Endothelial cell of umbilical vein (primary cell): ENCODE data around the gene C17orf114.

Source experiments
- BruUV-seq: library from RNA; stranded (reverse); fragments of 400-500 nt; replicated peaks from 2 replicates; lab custom pipeline; 2021; lab: Mats Ljungman, UMichigan
- CTCF ChIA-PET: fragments of 300-600, 350-600 bp; sonication (Branson Sonifier 250); formaldehyde crosslinking; loops from one replicate; lab custom pipeline; 2021; ENCODE audit warnings: antibody characterized with exemption, inconsistent platforms; lab: Charles Lee
- POLR2A ChIA-PET: fragments of 300-600, 350-600 bp; sonication (Branson Sonifier 250); formaldehyde crosslinking; loops from one replicate; lab custom pipeline; 2021; ENCODE audit warnings: antibody characterized with exemption, inconsistent platforms; lab: Charles Lee
- DNase-seq: peaks from one replicate; pipeline ENCODE4 v3.0.0-alpha.2; 2011; ENCODE audit warnings: low read depth, low spot score
- FAIRE-seq: peaks from 2 replicates; lab custom pipeline; 2011; peaks lifted over from hg19 to GRCh38; lab: Jason Lieb, UNC
- H2AFZ ChIP-seq: 2 replicates; pipeline ENCODE4 v1.6.0; 2012; ENCODE audit warnings: low read depth, low read length, control low read depth, inconsistent platforms
- H3K27ac ChIP-seq: 2 replicates; pipeline ENCODE4 v1.5.1; 2011; ENCODE audit warnings: low read depth, mild to moderate bottlenecking, control low read depth, low read length, moderate library complexity; ENCODE audit not compliant: insufficient read depth
- H3K27me3 ChIP-seq, 2 experiments: 2 replicates each; pipeline versions ENCODE4 v1.6.0 to v1.6.1; 2011; ENCODE audit warnings: low read length in 2 of 2, mixed read lengths in 1 of 2; ENCODE audit not compliant: control insufficient read depth in 2 of 2, insufficient read depth in 2 of 2
- H3K36me3 ChIP-seq, 2 experiments: 2 replicates in 1 of 2; 3 replicates in 1 of 2; pipeline ENCODE4 v1.5.1; 2011; ENCODE audit warnings: low read length in 2 of 2, mild to moderate bottlenecking in 1 of 2, moderate library complexity in 1 of 2; ENCODE audit not compliant: control insufficient read depth in 2 of 2, insufficient read depth in 2 of 2; ENCODE audit errors: extremely low read depth in 1 of 2
- H3K4me1 ChIP-seq: 3 replicates; pipeline ENCODE4 v1.5.1; 2011; ENCODE audit warnings: mild to moderate bottlenecking, low read length; ENCODE audit not compliant: control insufficient read depth, insufficient read depth; ENCODE audit errors: extremely low read depth
- H3K4me2 ChIP-seq: 2 replicates; pipeline ENCODE4 v1.6.1; 2011; ENCODE audit warnings: low read length, control low read depth, mixed read lengths; ENCODE audit not compliant: insufficient read depth
- H3K4me3 ChIP-seq, 3 experiments: fragments of 200-600 bp in 1 of 3; sonication (generic), shearing (Covaris generic) in 1 of 3; replicated peaks in 1 of 3; 2 replicates each; pipeline ENCODE4 v1.5.1; 2011 to 2016; ENCODE audit warnings: control low read depth in 3 of 3, low read length in 3 of 3, mild to moderate bottlenecking in 2 of 3, inconsistent platforms in 1 of 3, low read depth in 1 of 3, moderate library complexity in 1 of 3; ENCODE audit not compliant: insufficient read depth in 1 of 3
- H3K79me2 ChIP-seq: 2 replicates; pipeline ENCODE4 v1.6.0; 2012; ENCODE audit warnings: low read length, inconsistent platforms; ENCODE audit not compliant: control insufficient read depth, insufficient read depth
- H3K9ac ChIP-seq: replicated peaks from 2 replicates; pipeline ENCODE3; 2011; ENCODE audit warnings: low read length, control low read depth; ENCODE audit not compliant: insufficient read depth; ENCODE audit errors: extremely low read depth
- H3K9me1 ChIP-seq: replicated peaks from 3 replicates; pipeline ENCODE4 v1.6.0; 2011; ENCODE audit warnings: mild to moderate bottlenecking, low read length; ENCODE audit not compliant: control insufficient read depth, insufficient read depth; ENCODE audit errors: extremely low read depth
- H3K9me3 ChIP-seq: replicated peaks from 2 replicates; pipeline ENCODE4 v1.5.1; 2012; ENCODE audit warnings: low read length, inconsistent platforms; ENCODE audit not compliant: control insufficient read depth, insufficient read depth
- H4K20me1 ChIP-seq: replicated peaks from 2 replicates; pipeline ENCODE3; 2011; ENCODE audit warnings: mild to moderate bottlenecking, low read length; ENCODE audit not compliant: control insufficient read depth, insufficient read depth; ENCODE audit errors: extremely low read depth
- CTCF ChIP-seq, 2 donors: IDR thresholded peaks; 1 replicate in 1 of 2; 2 replicates in 1 of 2; pipeline ENCODE4 v1.5.1; 2011; ENCODE audit warnings: low read length in 2 of 2, mild to moderate bottlenecking in 2 of 2, moderate library complexity in 2 of 2, control low read depth in 1 of 2, inconsistent platforms in 1 of 2, low read depth in 1 of 2; ENCODE audit not compliant: insufficient read depth in 1 of 2; ENCODE audit errors: extremely low read depth in 1 of 2
- EZH2 ChIP-seq: IDR thresholded peaks from 2 replicates; pipeline ENCODE4 v1.6.1; 2012; ENCODE audit warnings: borderline replicate concordance, low read depth, mild to moderate bottlenecking, moderate library complexity, low read length, inconsistent platforms; ENCODE audit not compliant: severe bottlenecking
- FOS ChIP-seq: IDR thresholded peaks from 2 replicates; pipeline ENCODE4 v1.6.1; 2011; ENCODE audit warnings: mild to moderate bottlenecking, low read length, moderate library complexity, borderline replicate concordance; ENCODE audit not compliant: insufficient read depth
- GATA2 ChIP-seq: IDR thresholded peaks from 2 replicates; pipeline ENCODE4 v1.7.0; 2011; ENCODE audit warnings: low read depth, mild to moderate bottlenecking, moderate library complexity, mixed read lengths, low read length; ENCODE audit not compliant: insufficient read length, insufficient read depth
- JUN ChIP-seq: IDR thresholded peaks from 2 replicates; pipeline ENCODE4 v1.6.1; 2011; ENCODE audit warnings: borderline replicate concordance, low read depth; ENCODE audit not compliant: insufficient read length, insufficient read depth
- MAX ChIP-seq: IDR thresholded peaks from 2 replicates; pipeline ENCODE4 v1.6.1; 2011; ENCODE audit not compliant: insufficient read depth, insufficient read length
- MYC ChIP-seq: IDR thresholded peaks from one replicate; pipeline ENCODE4 v1.6.1; 2011; ENCODE audit warnings: mild to moderate bottlenecking, low read depth, low read length
- POLR2A ChIP-seq: IDR thresholded peaks from 2 replicates; pipeline ENCODE4 v1.6.1; 2012; ENCODE audit warnings: low read depth, mild to moderate bottlenecking, control low read depth, low read length
- POLR2AphosphoS5 ChIP-seq: IDR thresholded peaks from 2 replicates; pipeline ENCODE4 v1.6.1; 2012; ENCODE audit warnings: low read depth, mild to moderate bottlenecking, control low read depth, low read length, moderate library complexity; ENCODE audit not compliant: insufficient read depth
- dilution Hi-C: fragments of 300-500 bp; cut with MboI; formaldehyde crosslinking; loops from one replicate; pipeline ENCODE4 v1.15.0; 2019; ENCODE audit warnings: low sequenced_read_pairs; ENCODE audit not compliant: extremely low pct_ligation_motif_present
- intact Hi-C: fragments of 100-400 bp; cut with micrococcal nuclease; formaldehyde crosslinking; loops from one replicate; pipeline ENCODE4 v1.10.0; 2022

C17orf114 gene

GRCh38 chr17:4788159-4788806 is 13.8 kb downstream of the C17orf114 start:
- BruUV-seq = no TSS peak
- FAIRE-seq (no peak), DNase-seq (no peak)
- Histone ChIP-seq H2AFZ (no peak overlapping the region), H3K27me3 (peaks cover 11 to 19% of the 10 kb centered on the region in 2 experiments), H3K9me1 (no peaks in the 10 kb centered on the region), H3K4me3 (no peak overlapping the region), H3K9ac (no peak overlapping the region), H3K4me1 (peaks cover 24% of the 10 kb centered on the region), H3K36me3 (no peaks in the 10 kb centered on the region), H3K79me2 (no peaks in the 10 kb centered on the region), H3K4me2 (no peak overlapping the region), H3K27ac (no peak overlapping the region), H3K9me3 (no peaks in the 10 kb centered on the region), H4K20me1 (no peaks in the 10 kb centered on the region)
- POLR2A ChIA-PET = no interaction called here
- CTCF ChIA-PET = interaction anchor here (1.0 to 5.9 kb wide), 12 partner anchors 8 to 116 kb away, joined by 3 to 65 read pairs (median 12); partner anchors contain the start of genes ARRB2, C17orf107, CHRNE and PLD2
- intact Hi-C loops = loop anchor here (5.0 kb wide), 1 partner anchor 114 kb away; the partner anchor contains the start of gene CHRNE
- TF ChIP-seq MAX (no peak), POLR2A (no peak), GATA2 (no peak), MYC (no peak), JUN (no peak), POLR2AphosphoS5 (no peak), FOS (no peak), EZH2 (no peak), CTCF (IDR thresholded peaks at IDR 0.05; ENCODE audit: extremely low read depth in 1 of 2, insufficient read depth in 1 of 2, low read depth in 1 of 2, low read length in 2 of 2) (no peak)
- dilution Hi-C loops = no loop called here
